GM21786 (cell line): ENCODE measurements around the gene TLR6.
"Not testable (repeated sequence)": the region's sequence is repeated elsewhere in the genome, so short reads cannot be mapped to it uniquely, and the experiment has no call there.

Experiments used
- ATAC-seq: cut with Tn5 transposase; IDR thresholded peaks from one replicate; pipeline ENCODE4 v1.9.1; 2021; ENCODE audit not compliant: unreplicated experiment

The TLR6 gene

DNA sequence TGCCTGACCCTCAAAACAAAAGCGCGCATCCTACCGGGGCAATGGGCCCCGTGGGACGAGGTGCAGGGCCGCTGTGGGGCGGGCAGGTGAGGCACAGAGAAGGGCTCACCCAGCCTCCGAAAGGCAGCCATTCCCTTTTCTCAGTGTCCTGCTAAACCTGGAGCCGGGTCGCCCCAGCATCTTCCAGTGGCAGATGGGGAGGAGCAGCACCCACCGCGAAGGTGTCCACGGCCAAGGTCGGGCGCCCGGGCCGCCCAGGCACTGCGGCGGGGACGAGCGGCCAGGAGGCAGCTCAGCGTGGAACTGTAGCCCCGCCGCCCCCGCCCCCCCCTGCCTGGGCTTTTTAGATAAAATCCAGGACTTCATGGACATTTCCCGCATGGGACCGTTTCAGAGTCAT lies 32.9 kb downstream of the TLR6 start:
- no peak for ATAC-seq

DNA sequence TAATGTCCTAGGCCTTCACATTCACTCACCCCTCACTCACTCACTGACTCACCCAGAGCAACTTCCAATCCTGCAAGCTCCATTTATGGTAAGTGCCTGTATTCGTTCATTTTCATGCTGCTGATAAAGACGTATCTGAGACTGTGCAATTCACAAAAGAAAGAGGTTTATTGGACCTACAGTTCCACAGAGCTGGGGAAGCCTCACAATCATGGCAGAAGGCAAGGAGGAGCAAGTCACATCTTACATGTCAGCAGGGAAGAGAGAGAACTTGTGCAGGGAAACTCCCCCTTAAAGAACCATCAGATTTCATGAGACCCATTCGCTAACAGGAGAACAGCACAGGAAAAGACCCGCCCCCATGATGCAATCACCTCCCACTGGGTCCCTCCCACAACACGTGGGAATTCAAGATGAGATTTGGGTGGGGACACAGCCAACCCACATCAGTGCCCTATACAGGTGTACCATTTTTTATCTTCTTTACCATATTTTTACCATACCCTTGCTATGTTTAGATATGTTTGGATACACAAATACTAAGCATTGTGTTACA lies 33.8 kb downstream of the TLR6 start:
- ATAC-seq: no peak

DNA sequence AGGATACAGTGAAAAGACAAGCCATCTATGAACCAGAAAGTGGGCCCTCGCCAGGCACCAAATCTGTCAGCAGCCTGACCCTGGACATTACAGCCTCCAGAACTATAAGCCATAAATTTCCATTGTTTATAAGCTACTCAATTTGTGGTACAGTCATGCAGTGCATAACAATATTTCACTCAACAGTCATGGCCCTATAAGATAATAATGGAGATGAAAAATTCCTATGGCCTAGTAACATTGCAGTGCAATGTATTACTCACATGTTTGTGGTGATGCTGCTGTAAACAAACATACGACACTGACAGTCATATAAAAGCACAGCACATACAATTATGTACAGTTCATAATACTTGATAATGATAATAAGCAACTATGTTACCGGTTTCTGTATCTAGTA lies 34.9 kb downstream of the TLR6 start:
- no peak for ATAC-seq

DNA sequence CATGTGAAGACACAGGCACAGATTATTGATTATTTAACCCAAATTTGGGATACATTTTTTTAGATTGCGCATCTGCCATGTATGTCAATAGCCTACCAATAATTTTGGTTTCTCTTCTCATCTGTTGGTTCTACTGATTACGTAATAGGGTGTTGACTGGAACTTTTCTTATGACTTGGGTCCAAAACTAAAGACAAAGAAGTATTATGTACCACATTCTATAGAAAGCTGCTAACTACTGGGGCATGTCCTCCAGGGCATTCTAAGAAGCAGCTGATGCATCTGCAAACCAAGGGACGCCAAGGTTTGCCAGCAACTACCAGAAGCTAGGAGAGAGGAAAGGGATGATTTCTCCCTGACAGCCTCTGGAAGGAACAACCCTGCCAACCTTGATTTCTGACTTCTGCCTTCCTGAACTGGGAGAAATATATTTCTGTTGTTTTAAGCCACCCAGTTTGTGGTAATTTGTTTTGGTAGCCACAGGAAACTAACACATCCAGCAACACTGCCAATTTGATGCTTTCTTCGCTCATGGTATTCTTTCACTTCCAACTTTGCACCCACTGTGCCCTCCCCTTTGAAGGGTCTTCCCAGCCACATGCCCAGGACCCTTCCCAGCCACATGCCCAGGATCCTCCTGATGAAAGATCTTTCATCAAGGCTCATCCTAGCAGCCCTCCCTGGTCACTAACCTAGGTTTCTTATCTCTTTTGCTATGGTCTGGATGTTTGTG lies 36.1 kb downstream of the TLR6 start:
- ATAC-seq: peak; percentile 54

DNA sequence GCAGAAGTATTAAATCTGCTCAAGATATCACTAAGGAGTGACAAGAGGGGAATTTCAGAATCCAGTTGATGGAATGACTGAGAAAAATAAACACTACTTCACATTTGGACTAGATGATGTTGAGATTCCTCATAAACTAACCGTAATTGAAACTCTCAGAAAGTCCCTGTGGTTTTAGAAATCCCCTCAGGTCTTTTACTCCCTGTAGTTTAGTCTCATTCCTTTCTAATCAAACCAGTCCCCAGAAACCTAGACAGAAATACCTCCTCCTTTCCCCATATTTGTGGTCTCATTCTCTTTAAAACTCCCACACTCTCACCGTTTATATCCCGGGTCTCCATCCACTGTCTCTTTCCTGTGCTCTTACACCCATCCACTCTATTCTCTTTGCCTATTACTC lies 37.0 kb downstream of the TLR6 start:
- ATAC-seq: no peak

DNA sequence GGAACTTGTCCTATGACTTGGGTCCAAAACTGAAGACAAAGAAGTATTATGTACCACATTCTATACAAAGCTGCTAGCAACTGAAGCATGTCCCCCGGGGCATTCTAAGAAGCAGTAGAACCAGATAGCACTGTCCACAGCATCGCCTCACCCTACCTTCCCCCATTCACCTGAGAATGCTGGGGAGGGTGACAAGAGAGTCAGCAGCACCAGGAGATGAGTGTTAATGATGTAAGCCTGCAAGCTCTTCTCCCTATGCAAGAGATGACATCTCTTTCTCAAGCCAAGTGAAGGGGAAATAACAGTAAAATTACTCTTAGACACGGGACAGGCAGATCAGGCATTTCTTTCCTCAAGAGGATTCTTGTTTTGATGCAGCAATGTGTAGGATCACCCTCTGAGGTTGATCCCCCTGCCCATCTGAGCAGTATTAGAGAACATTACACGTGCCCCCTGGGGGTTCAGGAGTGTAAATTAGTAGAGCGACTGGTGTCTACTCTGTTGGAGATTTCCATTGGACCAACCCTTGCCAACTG lies 38.1 kb downstream of the TLR6 start:
- ATAC-seq: peak; percentile 54

DNA sequence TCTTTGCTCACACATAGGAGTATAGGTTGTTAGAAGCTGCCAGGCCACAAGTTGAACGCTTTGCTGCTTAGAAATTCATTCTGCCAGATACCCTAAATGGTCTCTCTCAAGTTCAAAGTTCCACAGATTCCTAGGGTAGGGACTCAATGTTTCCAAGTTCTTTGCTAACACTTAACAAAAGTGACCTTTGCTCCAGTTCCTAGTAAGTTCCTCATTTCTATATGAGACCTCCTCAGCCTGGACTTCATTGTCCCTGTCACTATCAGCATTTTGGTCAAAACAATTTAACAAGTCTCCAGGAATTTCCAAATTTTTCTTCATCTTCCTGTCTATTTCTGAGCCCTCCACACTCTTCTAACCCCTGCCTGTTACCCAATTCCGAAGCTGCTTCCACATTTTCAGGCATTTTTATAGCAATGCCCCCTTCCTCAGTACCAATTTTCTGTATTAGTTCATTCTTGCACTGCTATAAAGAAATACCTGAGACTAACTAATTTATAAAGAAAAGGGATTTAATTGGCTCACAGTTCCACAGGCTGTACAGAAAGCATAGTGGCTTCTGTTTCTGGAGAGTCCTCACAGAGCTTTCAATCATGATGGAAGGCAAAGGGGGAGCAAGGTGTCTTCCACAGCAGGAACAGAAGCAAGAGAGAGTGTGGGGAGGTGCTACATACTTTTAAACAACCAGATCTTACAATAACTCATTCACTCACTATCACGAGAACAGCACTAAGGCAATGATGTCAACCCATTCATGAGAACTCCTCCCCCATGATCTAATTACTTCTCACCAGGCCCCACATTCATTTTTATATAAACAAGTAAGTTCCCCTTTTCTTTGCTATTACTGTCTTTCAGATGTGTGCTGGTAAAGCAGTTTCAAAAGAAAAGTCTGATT lies 40.5 kb downstream of the TLR6 start:
- no peak for ATAC-seq

DNA sequence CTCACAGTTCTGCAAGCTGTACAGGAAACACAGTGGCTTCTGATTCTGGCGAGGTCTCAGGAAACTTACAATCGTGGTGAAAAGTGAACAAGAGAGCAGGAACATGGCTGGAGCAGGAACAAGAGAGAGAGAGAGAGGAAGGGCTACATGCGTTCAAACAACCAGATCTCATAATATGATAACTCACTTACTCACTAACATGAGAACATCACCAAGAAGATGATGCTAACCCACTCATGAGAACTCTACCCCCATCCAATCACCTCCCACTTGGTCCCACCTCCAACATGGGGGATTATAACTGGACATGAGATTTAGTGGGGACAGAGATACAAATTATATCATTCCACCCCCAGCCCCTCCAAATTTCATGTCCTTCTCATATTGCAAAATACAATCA lies 42.2 kb downstream of the TLR6 start:
- no peak for ATAC-seq

DNA sequence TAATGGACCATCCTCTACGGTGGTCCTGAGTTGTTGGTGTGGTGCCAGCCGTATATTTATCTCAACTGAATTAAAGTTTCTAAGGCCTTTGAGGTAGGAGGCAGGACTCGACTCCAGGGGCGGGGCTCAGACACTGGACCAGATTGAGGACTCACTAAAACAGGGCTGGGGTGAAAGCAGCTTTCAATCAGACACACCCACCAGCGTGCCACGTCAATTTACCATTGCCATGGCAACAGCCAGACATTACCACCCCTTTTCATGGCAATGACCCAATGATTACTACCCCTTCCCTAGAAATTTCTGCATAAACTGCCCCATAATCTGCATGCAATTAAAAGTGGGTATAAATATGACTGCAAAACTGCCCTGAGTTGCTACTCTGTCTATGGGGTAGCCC lies 45.3 kb downstream of the TLR6 start:
- no peak for ATAC-seq

DNA sequence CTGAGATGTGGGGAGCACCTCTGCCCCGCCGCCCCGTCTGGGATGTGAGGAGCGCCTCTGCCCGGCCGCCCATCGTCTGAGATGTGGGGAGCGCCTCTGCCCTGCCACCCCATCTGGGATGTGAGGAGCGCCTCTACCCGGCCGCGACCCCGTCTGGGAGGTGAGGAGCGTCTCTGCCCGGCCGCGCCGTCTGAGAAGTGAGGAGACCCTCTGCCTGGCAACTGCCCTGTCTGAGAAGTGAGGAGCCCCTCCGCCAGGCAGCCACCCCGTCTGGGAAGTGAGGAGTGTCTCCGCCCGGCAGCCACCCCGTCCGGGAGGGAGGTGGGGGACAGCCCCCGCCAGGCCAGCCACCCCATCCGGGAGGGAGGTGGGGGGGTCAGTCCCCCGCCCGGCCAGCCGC lies 49.2 kb downstream of the TLR6 start:
- ATAC-seq: not testable (repeated sequence)

DNA sequence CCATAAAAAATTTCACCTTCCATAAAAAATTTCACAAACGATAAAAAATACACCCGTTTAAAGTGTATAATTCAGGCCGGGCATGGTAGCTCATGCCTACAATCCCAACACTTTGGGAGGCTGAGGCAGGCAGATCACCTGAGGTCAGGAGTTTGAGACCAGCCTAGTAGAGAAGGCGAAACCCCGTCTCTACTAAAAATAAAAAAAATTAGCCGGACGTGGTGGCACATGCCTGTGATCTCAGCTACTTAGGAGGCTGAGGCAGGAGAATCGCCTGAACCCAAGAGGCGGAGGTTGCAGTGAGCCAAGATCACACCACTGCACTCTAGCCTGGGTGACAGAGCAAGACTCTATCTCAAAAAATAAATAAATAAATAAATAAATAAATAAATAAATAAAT lies 50.4 kb downstream of the TLR6 start:
- not testable (repeated sequence) for ATAC-seq

DNA sequence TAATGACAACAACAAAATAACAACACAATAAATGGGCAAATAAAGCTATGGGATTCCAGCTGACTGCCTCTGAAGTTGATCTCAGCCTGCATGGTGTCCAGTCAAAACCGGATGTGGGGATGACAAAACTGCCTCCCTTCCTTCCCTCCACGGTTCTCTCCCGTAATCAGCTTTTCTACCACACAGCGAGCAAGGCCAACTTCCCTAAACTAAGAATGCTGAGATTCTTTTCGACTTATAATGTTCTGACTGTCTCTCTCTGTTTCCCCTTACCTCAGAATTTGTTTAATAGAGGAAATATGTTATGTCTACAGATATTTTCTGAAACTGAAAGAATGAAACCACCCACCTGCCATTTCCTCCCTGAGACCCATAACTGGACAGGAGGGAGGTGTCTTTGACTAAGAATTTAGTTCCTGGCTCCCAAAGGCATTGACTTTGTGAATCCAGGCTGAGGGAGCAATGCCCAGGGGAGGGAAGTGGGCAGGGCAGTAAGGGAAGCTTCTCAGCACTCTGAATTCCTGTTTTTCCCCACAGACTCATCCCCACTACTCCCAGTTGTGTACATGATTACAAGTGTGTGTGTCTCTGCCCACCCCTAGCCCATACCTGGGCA lies 51.0 kb downstream of the TLR6 start:
- peak; percentile 73 for ATAC-seq

DNA sequence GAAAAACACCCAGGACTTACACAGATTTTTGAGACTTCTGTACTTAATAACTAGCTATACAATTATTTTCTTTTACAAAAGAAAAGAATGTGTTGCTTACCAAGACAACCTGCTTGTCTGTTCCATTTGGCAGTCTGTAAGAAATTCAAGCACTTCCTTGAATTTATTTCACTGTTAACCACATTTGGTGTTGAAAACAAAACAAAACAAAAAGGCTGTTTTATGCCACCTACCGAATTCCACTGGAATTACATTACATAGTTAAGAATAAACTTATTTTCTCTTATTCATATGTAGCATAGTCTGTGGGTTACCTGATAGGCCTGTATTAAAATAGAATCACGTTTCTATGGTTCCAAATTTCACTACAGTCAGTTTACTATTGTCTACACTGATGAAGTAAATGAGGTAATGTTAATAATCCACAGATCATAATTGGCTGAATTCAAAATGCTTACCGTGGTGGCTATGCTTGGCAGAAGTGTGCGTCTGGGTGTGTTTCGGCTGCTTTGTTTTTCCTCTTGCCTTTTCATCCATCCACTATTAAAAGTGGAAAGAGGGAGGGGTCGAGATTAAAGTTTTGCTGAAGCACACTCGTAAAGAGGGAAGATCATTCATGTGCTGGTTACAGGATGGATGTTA lies 51.8 kb downstream of the TLR6 start, which contains the start of gene TLR1:
TLR1 (minus strand) TSS at position 138 of the 642 bp plus-strand sequence. CDS start 5,960 bp downstream, outside the sequence.
- ATAC-seq: no peak

DNA sequence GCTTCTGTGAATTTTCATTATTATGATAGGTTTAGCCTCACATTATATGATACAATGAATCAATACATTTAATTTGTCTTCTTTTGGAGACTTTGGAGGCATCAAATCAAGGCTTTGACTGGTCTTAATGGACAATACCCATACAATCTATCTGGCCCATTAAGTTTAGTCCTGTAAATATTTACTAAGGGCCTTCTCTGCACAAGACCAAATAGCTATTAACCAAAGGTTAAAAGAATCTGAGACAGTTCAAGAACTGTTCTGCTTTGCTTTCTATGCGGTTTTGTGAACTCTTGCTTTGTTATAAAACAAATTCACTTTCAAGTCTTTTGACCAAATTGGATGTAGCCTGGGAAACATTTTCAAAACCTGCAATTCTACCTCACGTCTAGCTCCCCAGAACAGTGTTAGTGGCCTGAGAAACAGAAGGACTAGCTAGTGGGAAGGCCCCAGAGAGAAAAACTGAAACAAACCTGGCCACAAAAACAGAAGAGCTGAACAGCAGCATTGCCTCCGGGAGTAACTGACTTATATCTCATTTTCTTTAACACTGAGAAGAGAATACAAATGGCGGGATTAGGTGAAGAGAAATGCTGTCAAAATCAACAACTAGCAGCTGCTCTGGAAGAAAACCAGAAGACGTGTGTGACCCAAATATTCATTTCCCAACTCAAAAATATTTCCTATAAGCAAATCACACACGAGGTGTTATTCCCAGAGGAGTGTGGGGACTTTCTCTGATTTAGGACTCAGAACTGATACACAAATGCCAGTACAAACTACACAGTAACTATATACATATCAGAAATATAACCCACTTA lies 52.6 kb downstream of the TLR6 start:
- ATAC-seq: no peak

DNA sequence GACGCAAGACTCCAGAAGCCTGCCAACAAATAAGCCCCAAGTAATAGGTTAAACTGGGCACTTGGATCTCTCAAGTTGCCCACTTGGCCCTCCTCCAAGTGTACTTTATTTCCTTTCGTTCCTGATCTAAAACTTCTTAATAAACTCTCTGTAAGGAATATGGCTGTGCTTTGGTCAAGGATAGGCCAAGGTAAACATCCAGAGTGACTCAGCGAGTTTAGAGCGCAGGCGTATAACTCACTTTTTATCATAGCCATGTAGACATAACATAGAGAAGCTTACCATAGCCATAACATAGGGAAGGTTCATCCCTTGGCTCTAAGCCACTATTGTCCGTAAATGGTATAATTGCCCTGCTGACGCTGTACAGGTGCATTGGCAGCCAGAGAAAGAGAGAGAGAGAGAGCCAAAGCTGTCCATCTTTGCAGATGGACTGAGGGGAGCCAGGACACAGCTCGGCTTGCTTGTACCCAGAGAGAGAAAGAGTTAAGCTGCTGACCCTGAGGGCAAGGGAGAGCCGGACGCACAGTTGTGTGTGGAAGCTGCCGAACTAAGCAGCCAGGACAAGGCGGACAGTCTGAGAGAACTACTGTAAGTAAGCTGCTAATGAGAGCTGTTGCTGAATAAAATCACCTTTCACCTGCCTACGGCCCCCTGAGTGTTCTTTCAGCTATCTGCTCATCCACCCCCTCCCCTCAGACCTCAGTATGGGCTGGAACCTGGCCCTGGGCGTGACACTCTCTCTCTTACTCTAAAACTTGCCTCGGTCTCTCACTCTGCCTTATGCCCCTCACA lies 53.9 kb downstream of the TLR6 start:
- no peak for ATAC-seq

DNA sequence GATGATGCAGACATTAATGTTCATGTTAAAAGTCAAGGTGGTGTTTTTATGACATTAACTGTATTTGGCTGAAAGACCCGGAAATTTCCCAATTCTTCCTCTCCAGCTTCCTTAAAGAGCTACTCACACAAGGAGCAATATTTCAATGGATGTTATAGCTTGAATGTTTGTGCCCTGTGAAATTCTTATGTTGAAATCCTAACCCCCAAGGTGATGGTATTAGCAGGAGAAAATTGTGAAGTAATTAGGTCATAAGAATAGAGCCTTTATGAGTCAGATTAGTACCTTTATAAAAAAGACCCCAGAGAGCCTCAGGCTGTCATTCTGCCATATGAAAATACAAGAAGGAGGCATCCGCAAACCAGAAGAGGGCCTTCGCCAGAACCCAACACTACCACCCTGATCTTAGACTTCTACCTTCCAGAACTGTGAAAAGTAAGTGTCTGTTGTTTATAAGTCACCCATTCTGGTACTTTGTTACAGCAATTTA lies 55.6 kb downstream of the TLR6 start:
- no peak for ATAC-seq

DNA sequence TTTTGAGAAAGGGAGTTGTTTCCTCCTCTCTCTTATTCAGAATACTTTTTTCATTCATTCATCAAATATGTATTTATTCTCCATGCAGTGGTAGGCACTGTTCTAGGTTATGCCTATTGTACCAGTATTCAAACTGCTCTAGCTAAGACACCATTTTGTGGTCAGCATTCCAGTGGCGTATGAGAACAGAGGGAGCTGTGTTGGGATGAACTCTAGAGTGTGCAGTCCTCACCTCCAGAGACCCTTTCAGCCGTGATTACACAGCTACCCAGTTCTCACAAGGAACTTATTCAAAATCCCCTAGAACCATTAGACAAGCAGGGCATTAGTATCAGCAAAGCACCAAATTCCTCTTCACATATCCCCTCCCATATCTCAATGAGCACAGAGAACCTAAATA lies 56.3 kb downstream of the TLR6 start:
- ATAC-seq: no peak

DNA sequence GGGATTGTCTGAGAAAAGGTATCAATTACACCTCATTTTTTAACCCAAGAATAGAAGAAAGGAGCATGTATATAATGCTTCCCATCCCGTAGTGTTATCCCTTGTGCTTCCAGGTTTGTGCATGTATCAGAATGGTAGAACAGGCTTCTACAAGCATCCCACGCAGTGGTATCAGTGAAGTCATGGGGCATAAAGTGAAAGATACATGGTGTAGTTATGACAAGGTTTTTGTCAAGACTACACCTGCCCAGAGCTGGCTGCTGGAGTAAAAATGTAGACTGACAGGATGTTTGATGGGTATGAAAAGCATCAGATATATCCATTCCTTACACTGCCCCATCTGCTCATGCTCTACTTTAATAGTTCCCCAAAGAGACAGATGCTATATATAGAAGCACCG lies 61.5 kb downstream of the TLR6 start:
- ATAC-seq: no peak

DNA sequence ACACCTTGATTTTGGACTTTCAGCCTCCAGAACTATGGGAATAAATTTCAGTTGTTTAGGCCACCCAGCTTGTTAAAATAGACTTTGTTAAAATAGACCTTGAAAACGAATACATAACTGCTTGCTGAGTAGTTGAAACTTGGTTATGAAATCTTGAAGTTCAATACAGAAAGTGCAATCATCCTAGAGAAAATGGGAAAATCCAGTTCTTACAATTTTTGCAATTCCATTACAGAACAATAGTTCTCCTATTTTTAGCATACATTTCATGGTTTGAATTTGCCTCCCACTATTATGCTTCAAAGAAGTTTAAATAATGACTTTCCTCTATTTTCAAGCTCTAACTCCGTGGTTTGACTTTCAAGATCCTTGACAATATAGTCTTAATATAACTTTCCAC lies 62.6 kb downstream of the TLR6 start:
- no peak for ATAC-seq
